HEK293T (cell line): ENCODE results near the gene CREG1.

Source experiments
- ARNT ChIP-seq: fragments of 450-650 bp; IDR thresholded peaks from 2 replicates; pipeline ENCODE4 v1.6.1; 2017; ENCODE audit warnings: mild to moderate bottlenecking
- FOXK2 ChIP-seq: fragments of 450-650 bp; IDR thresholded peaks from 2 replicates; pipeline ENCODE4 v1.6.1; 2016; ENCODE audit warnings: mild to moderate bottlenecking
- FOXM1 ChIP-seq: fragments of 450-650 bp; IDR thresholded peaks from 2 replicates; pipeline ENCODE4 v1.6.1; 2017; ENCODE audit warnings: mild to moderate bottlenecking, borderline replicate concordance
- L3MBTL2 ChIP-seq: fragments of 450-650 bp; conservative IDR thresholded peaks from 2 replicates; pipeline ENCODE4 v1.6.1; 2016; ENCODE audit warnings: mild to moderate bottlenecking
- NFRKB ChIP-seq: fragments of 450-650 bp; IDR thresholded peaks from 2 replicates; pipeline ENCODE4 v1.6.1; 2016; ENCODE audit warnings: mild to moderate bottlenecking, moderate library complexity
- PKNOX1 ChIP-seq: fragments of 450-650 bp; IDR thresholded peaks from 2 replicates; pipeline ENCODE4 v1.6.1; 2016
- SP1 ChIP-seq: fragments of 450-650 bp; IDR thresholded peaks from 2 replicates; pipeline ENCODE4 v1.6.1; 2017
- TARDBP ChIP-seq: fragments of 450-650 bp; IDR thresholded peaks from 2 replicates; pipeline ENCODE4 v1.6.1; 2016
- ZNF384 ChIP-seq: fragments of 450-650 bp; IDR thresholded peaks from 2 replicates; pipeline ENCODE4 v1.6.1; 2016

- no peak for TF ChIP-seq FOXM1
- no peak for TF ChIP-seq TARDBP
- TF ChIP-seq NFRKB, result no peak
- no peak for TF ChIP-seq ARNT
- TF ChIP-seq ZNF384, result no peak
- TF ChIP-seq FOXK2, result no peak
- TF ChIP-seq L3MBTL2, result no peak
- no peak for TF ChIP-seq SP1
- no peak for TF ChIP-seq PKNOX1
Observed at GRCh38 chr1:167544447-167545093, 9.0 kb downstream of the CREG1 start.
